HepG2 (cell line): Measurements from ENCODE around the gene UGGT1. TPM values are rescaled to one million over a fixed set of nuclear protein-coding genes. Genes with fewer than 3 reads are reported as not detected.
A peak's percentile ranks its signal among the peaks of the same experiment; 100 is the strongest.

Experiments used
- ADNP ChIP-seq: sonication (generic); formaldehyde crosslinking; IDR thresholded peaks from 2 replicates; pipeline ENCODE4 v1.4.0; 2020; ENCODE audit warnings: missing genetic modification reagents
- AHR ChIP-seq: IDR thresholded peaks from 2 replicates; pipeline ENCODE4 v1.6.1; 2018; ENCODE audit warnings: missing genetic modification reagents, missing compliant biosample characterization
- ATF7-NPFF ChIP-seq: sonication (generic); formaldehyde crosslinking; IDR thresholded peaks from 2 replicates; pipeline ENCODE4 v1.8.1; 2023; ENCODE audit warnings: mild to moderate bottlenecking, low read depth, missing genetic modification reagents, moderate library complexity
- ELK4 ChIP-seq: sonication (generic); formaldehyde crosslinking; IDR thresholded peaks from 2 replicates; pipeline ENCODE4 v1.9.0; 2021; ENCODE audit warnings: missing genetic modification reagents, borderline replicate concordance
- EP300 ChIP-seq, 3 experiments: sonication (generic) in 1 of 3; formaldehyde crosslinking in 1 of 3; IDR thresholded peaks; 2 replicates each; pipeline versions ENCODE4 v1.5.1 to v1.6.1; 2011 to 2020; ENCODE audit warnings: low read depth in 2 of 3, low read length in 2 of 3, borderline replicate concordance in 1 of 3, improper control_type of control experiment in 1 of 3, mild to moderate bottlenecking in 1 of 3, missing genetic modification reagents in 1 of 3, moderate library complexity in 1 of 3
- HOXA5 ChIP-seq: sonication (generic); formaldehyde crosslinking; IDR thresholded peaks from 2 replicates; pipeline ENCODE4 v1.4.0; 2020; ENCODE audit warnings: missing genetic modification reagents
- IKZF5 ChIP-seq: IDR thresholded peaks from 2 replicates; pipeline ENCODE4 v1.6.1; 2018; ENCODE audit warnings: missing genetic modification reagents, mild to moderate bottlenecking, missing compliant biosample characterization
- KDM4B ChIP-seq: sonication (generic); formaldehyde crosslinking; IDR thresholded peaks from 2 replicates; pipeline ENCODE4 v1.4.0; 2020; ENCODE audit warnings: missing genetic modification reagents
- NFATC3 ChIP-seq: sonication (generic); formaldehyde crosslinking; IDR thresholded peaks from 2 replicates; pipeline ENCODE4 v1.5.1; 2020; ENCODE audit warnings: mild to moderate bottlenecking, missing genetic modification reagents
- NR2C2 ChIP-seq: sonication (generic); formaldehyde crosslinking; IDR thresholded peaks from 2 replicates; pipeline ENCODE4 v1.4.0; 2020; ENCODE audit warnings: missing genetic modification reagents, mild to moderate bottlenecking, moderate library complexity, borderline replicate concordance
- RARA ChIP-seq: IDR thresholded peaks from 2 replicates; pipeline ENCODE4 v1.6.1; 2016; ENCODE audit warnings: missing genetic modification reagents, missing compliant biosample characterization
- RCOR2 ChIP-seq: IDR thresholded peaks from 2 replicates; pipeline ENCODE4 v1.6.1; 2016; ENCODE audit warnings: missing biosample characterization, missing genetic modification reagents
- SOX5 ChIP-seq: IDR thresholded peaks from 2 replicates; pipeline ENCODE4 v1.6.1; 2016; ENCODE audit warnings: borderline replicate concordance
- ZNF205 ChIP-seq: IDR thresholded peaks from 2 replicates; pipeline ENCODE4 v1.6.1; 2018; ENCODE audit warnings: missing biosample characterization, missing genetic modification reagents
- ZNF362 ChIP-seq: sonication (generic); formaldehyde crosslinking; IDR thresholded peaks from 2 replicates; pipeline ENCODE4 v1.4.0; 2020; ENCODE audit warnings: missing genetic modification reagents, mild to moderate bottlenecking, borderline replicate concordance
- ZNF556 ChIP-seq: sonication (generic); formaldehyde crosslinking; IDR thresholded peaks from 2 replicates; pipeline ENCODE4 v1.4.0; 2020; ENCODE audit warnings: mild to moderate bottlenecking, missing genetic modification reagents, borderline replicate concordance
- ZNF589 ChIP-seq: sonication (generic); formaldehyde crosslinking; conservative IDR thresholded peaks from 2 replicates; pipeline ENCODE4 v1.8.0; 2022; ENCODE audit warnings: mild to moderate bottlenecking, moderate library complexity, missing genetic modification reagents
- ZNF609 ChIP-seq: sonication (generic); formaldehyde crosslinking; IDR thresholded peaks from 2 replicates; pipeline ENCODE4 v1.4.0; 2020; ENCODE audit warnings: mild to moderate bottlenecking, missing genetic modification reagents, borderline replicate concordance
- ZNF746 ChIP-seq: sonication (generic); formaldehyde crosslinking; IDR thresholded peaks from 2 replicates; pipeline ENCODE4 v1.8.0; 2022; ENCODE audit warnings: mild to moderate bottlenecking, missing genetic modification reagents
- polyA plus RNA-seq, 8 experiments: library from polyadenylated mRNA; depleted of rRNA in 3 of 8; stranded (reverse) in 7 of 8; unstranded in 1 of 8; fragments of >200 nt; fragmentation: Illumina TruSeq in 4 of 8; extraction: Trizol in 4 of 8; gene quantifications; 2 replicates each; pipeline versions ENCODE4 v1.2.1 to v1.2.3, GENCODE V29; 2011 to 2016; ENCODE audit warnings: low read depth in 4 of 8, missing spikeins in 1 of 8, mixed read lengths in 1 of 8; ENCODE audit not compliant: insufficient read depth in 1 of 8
- total RNA-seq, 5 experiments: library from RNA; depleted of rRNA; stranded (reverse); fragments of >200 nt; fragmentation: Illumina TruSeq; extraction: Trizol; gene quantifications; 2 replicates each; pipeline ENCODE4 v1.2.3, GENCODE V29; 2016; ENCODE audit warnings: low read depth in 1 of 5

Gene UGGT1
- total and polyA plus RNA-seq, 2 of the 13 experiments (the other 11 are each of a cell fraction or from before 2014, with no cell fraction given) = 35.8 to 83.2 TPM

- TF ChIP-seq ZNF205 (CRISPR knock-in tag) (peak; percentile 93), NR2C2 (peak; percentile 69; the same call in 1 of the 2 replicates), KDM4B (peak; percentile 96), ZNF746 (CRISPR knock-in tag) (no peak), IKZF5 (CRISPR knock-in tag) (peak; percentile 75), ATF7-NPFF (peak; percentile 36; the same call in 1 of the 2 replicates), AHR (CRISPR knock-in tag) (no peak; the same call in 1 of the 2 replicates), SOX5 (CRISPR knock-in tag) (peak; percentile 98), ADNP (CRISPR knock-in tag) (no peak), ZNF609 (CRISPR knock-in tag) (peak; percentile 94), ELK4 (CRISPR knock-in tag) (no peak), HOXA5 (CRISPR knock-in tag) (peak; percentile 94), ZNF362 (CRISPR knock-in tag) (peak; percentile 73; the same call in 1 of the 2 replicates), RCOR2 (peak; percentile 95), ZNF589 (CRISPR knock-in tag) (no peak), EP300 (IDR thresholded peaks at IDR 0.05; ENCODE audit: low read depth in 2 of 2, low read length in 2 of 2) (peak; percentile 93 to 99; a peak in 3 of 4 replicates), EP300 (CRISPR knock-in tag; IDR thresholded peaks at IDR 0.05; ENCODE audit: borderline replicate concordance) (peak; percentile 99), NFATC3 (CRISPR knock-in tag) (no peak), ZNF556 (CRISPR knock-in tag) (no peak; the same call in 1 of the 2 replicates), RARA (CRISPR knock-in tag) (peak; percentile 92)
Observed at GRCh38 chr2:128178650-128179460, 87.9 kb downstream of the UGGT1 start (continued).
